Right atrium auricular region (tissue), 2 donors: Measurements from ENCODE around the gene SKI. TPM values are rescaled to one million over a fixed set of nuclear protein-coding genes. Genes with fewer than 3 reads are reported as not detected.

Source experiments
- DNase-seq: peaks from one replicate; pipeline ENCODE4 v3.0.0-alpha.2; 2019; ENCODE audit warnings: low spot score
- H3K27ac ChIP-seq, 2 donors: fragments of 200-600 bp; sonication (generic); 1 replicate in 1 of 2; 2 replicates in 1 of 2; pipeline ENCODE4 v1.5.1; 2016 to 2019
- H3K27me3 ChIP-seq, 2 donors: fragments of 200-600 bp; sonication (generic); one replicate each; pipeline versions ENCODE4 v1.5.1 to v1.6.0; 2017 to 2019
- H3K36me3 ChIP-seq: fragments of 200-600 bp; sonication (generic); one replicate; pipeline ENCODE4 v1.5.1; 2016
- H3K4me1 ChIP-seq, 2 donors: fragments of 200-600 bp; sonication (generic); one replicate each; pipeline versions ENCODE4 v1.5.1 to v1.6.0; 2017 to 2019
- H3K4me3 ChIP-seq, 2 donors: fragments of 200-600 bp; sonication (generic); 1 replicate in 1 of 2; 2 replicates in 1 of 2; pipeline ENCODE4 v1.5.1; 2017 to 2019; ENCODE audit warnings: mild to moderate bottlenecking in 1 of 2, moderate library complexity in 1 of 2
- H3K9me3 ChIP-seq, 2 donors: fragments of 200-600 bp; sonication (generic); one replicate each; pipeline ENCODE4 v1.5.1; 2019
- total RNA-seq, 2 donors: library from RNA; depleted of rRNA; stranded (reverse); fragments of >200 nt; gene quantifications; one replicate each; pipeline ENCODE4 v1.1.0, GENCODE V29; 2016
- TF ChIP-seq, protein P1 (sequence below), 2 donors: fragments of 200-600 bp; sonication (generic); IDR thresholded peaks; one replicate each; pipeline ENCODE4 v1.5.1; 2019; ENCODE audit warnings: antibody characterized with exemption in 2 of 2

The SKI gene
- total RNA-seq, 2 donors from 2014 or later, result 36.7 to 57.2 TPM

DNA sequence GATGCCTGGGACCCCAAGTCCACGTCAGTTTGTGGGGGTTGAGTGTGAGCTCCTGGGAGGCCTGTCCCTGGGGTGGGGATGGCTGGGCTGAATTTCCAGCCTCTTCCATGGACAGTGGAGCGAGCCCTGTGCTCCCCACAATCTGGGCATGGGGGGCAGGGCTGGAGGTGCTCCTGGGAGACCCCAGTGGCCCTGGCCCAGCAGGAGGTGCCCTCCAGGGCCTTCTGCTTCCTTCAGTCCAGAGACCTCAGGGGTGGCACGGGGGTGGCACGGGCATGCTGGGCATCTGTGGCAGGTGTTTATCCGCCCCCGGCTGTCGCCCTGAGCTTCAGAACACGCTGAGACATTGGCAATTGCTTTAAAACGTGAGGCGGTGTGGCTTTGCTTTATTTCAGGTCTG, 122.4 kb downstream of the SKI start:
- Histone ChIP-seq H3K4me1 (peaks cover 0 to 10% of the 10 kb centered on the region in 2 donors), H3K27ac (no peak overlapping the region), H3K27me3 (no peaks in the 10 kb centered on the region), H3K9me3 (no peaks in the 10 kb centered on the region), H3K4me3 (no peak overlapping the region), H3K36me3 (no peaks in the 10 kb centered on the region)
- TF ChIP-seq, protein P1, sequence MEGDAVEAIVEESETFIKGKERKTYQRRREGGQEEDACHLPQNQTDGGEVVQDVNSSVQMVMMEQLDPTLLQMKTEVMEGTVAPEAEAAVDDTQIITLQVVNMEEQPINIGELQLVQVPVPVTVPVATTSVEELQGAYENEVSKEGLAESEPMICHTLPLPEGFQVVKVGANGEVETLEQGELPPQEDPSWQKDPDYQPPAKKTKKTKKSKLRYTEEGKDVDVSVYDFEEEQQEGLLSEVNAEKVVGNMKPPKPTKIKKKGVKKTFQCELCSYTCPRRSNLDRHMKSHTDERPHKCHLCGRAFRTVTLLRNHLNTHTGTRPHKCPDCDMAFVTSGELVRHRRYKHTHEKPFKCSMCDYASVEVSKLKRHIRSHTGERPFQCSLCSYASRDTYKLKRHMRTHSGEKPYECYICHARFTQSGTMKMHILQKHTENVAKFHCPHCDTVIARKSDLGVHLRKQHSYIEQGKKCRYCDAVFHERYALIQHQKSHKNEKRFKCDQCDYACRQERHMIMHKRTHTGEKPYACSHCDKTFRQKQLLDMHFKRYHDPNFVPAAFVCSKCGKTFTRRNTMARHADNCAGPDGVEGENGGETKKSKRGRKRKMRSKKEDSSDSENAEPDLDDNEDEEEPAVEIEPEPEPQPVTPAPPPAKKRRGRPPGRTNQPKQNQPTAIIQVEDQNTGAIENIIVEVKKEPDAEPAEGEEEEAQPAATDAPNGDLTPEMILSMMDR (IDR thresholded peaks at IDR 0.05), result no peak
- no peak for DNase-seq

DNA sequence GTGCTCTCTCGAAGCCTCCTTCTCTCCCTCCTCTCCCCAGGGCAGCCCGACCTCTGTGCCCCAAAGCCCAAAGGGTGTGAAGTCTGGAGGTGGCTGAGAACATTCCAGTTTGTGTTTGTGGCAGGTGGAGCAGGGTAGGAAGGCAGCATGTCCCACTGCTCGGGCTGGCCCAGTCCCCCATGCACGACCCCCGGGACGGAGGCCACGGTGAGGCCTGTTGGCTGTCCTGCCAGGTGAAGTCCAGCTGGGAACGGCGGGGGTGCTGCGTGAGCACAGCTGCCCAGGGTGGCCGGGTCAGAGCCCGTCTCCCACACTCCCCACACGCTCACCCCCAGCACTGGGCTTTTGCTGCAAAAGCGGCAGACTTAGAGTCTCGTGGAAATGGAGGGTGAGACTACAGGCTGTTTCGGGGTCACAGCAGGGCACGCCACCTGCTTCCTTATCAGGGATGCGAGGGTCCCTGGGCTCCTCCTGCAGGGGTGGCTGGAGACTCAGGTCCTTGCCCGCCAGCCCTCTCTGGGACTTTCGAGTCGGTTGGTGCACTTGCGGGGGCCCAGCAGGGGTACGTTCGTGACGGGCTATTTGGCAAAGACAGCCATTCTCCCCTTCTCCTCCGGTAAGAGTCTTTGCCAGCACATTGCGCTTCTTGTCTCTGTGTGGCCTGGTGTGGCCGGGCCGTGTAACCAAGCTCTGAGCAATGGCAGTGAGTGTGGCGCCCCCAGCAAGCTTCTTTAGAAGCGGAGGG, 123.0 kb downstream of the SKI start:
- Histone ChIP-seq H3K4me1 (peaks cover 0 to 10% of the 10 kb centered on the region in 2 donors), H3K27ac (no peak overlapping the region), H3K4me3 (no peak overlapping the region), H3K9me3 (no peaks in the 10 kb centered on the region), H3K36me3 (no peaks in the 10 kb centered on the region), H3K27me3 (no peaks in the 10 kb centered on the region)
- TF ChIP-seq, protein P1 (IDR thresholded peaks at IDR 0.05), result no peak
- no peak for DNase-seq

DNA sequence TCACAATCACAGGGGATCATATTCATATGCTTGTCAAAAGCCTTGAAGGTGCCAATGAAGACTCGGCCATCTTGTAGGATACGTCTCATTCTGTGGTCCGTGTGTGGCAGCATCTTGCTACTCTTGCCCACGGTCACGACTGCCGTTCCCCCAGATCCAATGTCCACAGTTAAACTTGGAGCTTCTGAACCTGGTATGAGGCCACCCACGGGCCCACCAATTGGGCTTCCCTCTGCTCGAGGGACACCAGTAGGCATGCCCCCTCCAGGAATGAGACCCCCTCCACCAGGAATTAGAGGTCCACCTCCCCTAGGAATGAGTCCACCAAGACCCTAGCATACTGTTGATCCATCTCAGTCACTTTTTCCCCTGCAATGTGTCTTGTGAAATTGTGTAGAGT, 123.6 kb downstream of the SKI start:
- Histone ChIP-seq H3K4me3 (no peak overlapping the region), H3K36me3 (no peaks in the 10 kb centered on the region), H3K27ac (no peak overlapping the region), H3K27me3 (no peaks in the 10 kb centered on the region), H3K9me3 (no peaks in the 10 kb centered on the region), H3K4me1 (peaks cover 0 to 10% of the 10 kb centered on the region in 2 donors)
- TF ChIP-seq, protein P1 (IDR thresholded peaks at IDR 0.05), result no peak
- DNase-seq, result no peak

DNA sequence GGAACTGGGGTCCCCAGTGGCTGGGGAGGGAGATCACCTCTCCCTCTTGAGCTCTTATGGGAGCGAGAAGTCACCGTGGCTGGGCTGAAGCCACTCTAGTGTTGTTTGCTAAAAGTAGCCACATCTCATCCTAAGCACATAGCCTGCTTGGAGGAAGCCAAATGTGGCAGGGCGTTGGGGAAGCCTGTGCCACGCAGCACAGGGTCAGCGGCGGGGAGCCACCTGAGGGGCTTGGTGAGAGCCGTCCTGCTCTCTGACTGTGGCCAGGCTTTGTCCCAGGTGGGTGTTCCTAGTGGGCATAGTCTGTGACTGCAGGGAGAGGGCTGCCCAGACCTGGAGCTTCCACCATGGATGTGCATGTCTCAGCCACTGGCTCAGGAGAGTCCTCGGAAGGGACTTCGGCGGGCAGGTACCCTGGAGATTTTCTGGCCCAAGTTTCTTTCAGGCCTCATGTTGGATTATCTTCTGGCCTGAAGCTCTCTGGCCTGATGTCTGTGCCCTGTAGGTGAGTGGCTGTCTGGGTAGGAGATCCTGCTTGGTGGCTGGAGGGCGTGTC, 124.3 kb downstream of the SKI start:
- Histone ChIP-seq H3K27me3 (no peaks in the 10 kb centered on the region), H3K36me3 (no peaks in the 10 kb centered on the region), H3K27ac (peak overlapping the region in 1 of 2 donors; percentile 45), H3K9me3 (no peaks in the 10 kb centered on the region), H3K4me3 (no peak overlapping the region), H3K4me1 (peaks cover 0 to 10% of the 10 kb centered on the region in 2 donors)
- TF ChIP-seq, protein P1 (IDR thresholded peaks at IDR 0.05), result no peak
- no peak for DNase-seq

DNA sequence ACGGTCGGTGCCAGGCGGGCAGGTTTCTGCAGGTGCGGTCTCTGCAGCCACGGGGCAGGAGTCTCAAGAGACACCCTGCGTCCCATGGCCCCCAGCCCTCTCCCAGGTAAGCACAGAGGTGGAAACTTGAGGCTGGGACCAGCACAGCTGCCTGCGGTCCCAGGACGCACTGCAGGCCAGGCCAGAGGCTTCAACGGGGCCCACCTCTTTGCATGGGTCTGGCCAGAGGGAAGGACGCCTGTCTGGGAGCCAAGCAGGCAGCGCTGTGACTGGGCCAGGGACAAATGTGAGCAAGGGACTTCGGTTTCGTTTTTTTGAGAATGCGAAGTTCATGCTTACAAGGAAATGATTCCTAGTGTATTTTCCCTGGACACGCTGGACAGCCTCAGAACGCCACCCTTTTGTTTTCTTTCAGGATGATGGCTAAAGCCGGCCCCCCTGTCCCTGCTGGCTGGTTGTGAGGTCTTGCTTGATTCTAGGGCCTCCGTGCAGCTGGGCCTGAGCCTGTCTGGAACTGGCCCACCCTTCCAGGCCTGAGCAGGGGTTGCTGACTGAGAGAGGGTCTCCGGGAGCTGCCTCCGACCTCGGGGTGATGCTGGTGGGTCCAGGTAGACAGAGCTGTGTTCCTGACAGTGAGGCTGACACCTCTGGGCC, 124.9 kb downstream of the SKI start:
- no peak overlapping the region for H3K4me3 ChIP-seq
- TF ChIP-seq, protein P1 (IDR thresholded peaks at IDR 0.05), result no peak
- H3K27me3 ChIP-seq, result no peaks in the 10 kb centered on the region
- peaks cover 0 to 10% of the 10 kb centered on the region in 2 donors for H3K4me1 ChIP-seq
- no peaks in the 10 kb centered on the region for H3K36me3 ChIP-seq
- DNase-seq, result no peak
- H3K9me3 ChIP-seq, result no peaks in the 10 kb centered on the region
- H3K27ac ChIP-seq, result peak overlapping the region; percentile 45 to 60
